IMR-90 (cell line): Measurements from ENCODE around the gene CES2. TPM values are rescaled to one million over a fixed set of nuclear protein-coding genes. Genes with fewer than 3 reads are reported as not detected.

Experiments used
- ATAC-seq: fragments of 200-7000 bp; cut with Tn5 transposase; 2 replicates; pipeline ENCODE4 v1.9.1; 2020; ENCODE audit warnings: low read depth, mild to moderate bottlenecking, moderate library complexity
- BruUV-seq: library from RNA; stranded (reverse); fragments of 400-500 nt; replicated peaks from 2 replicates; lab custom pipeline; 2021; lab: Mats Ljungman, UMichigan
- CTCF ChIA-PET: fragments of 300-600 bp; formaldehyde crosslinking; extraction: SDS; loops from one replicate; lab custom pipeline; 2021; ENCODE audit warnings: antibody characterized with exemption; lab: Yijun Ruan, JAX
- POLR2A ChIA-PET: fragments of 300-600 bp; sonication (Branson Sonifier 250); formaldehyde crosslinking; loops from one replicate; lab custom pipeline; 2022; ENCODE audit warnings: antibody characterized with exemption; ENCODE audit not compliant: unreplicated experiment; lab: Charles Lee
- DNase-seq: peaks from one replicate; pipeline ENCODE4 v3.0.0; 2013
- H2AFZ ChIP-seq: replicated peaks from 2 replicates; pipeline ENCODE3; 2013; ENCODE audit warnings: low read length, mild to moderate bottlenecking; ENCODE audit not compliant: poor library complexity
- H2AK5ac ChIP-seq: 2 replicates; pipeline ENCODE4 v1.6.1; 2013; ENCODE audit warnings: low read depth, low read length, inconsistent platforms
- H2AK9ac ChIP-seq: replicated peaks from 2 replicates; pipeline ENCODE3; 2013; ENCODE audit warnings: mild to moderate bottlenecking, low read depth, low read length, moderate library complexity; ENCODE audit not compliant: poor library complexity
- H2BK120ac ChIP-seq: 2 replicates; pipeline ENCODE4 v1.6.1; 2013; ENCODE audit warnings: low read depth, low read length, inconsistent platforms
- H2BK15ac ChIP-seq: 3 replicates; pipeline ENCODE4 v1.6.1; 2013; ENCODE audit warnings: low read depth, low read length, inconsistent platforms
- H2BK20ac ChIP-seq: 2 replicates; pipeline ENCODE4 v1.6.1; 2013; ENCODE audit warnings: low read depth, mild to moderate bottlenecking, inconsistent platforms, low read length, moderate library complexity
- H2BK5ac ChIP-seq: 2 replicates; pipeline ENCODE4 v1.6.1; 2013; ENCODE audit warnings: mild to moderate bottlenecking, low read depth, low read length, inconsistent platforms; ENCODE audit not compliant: poor library complexity, severe bottlenecking
- H3K14ac ChIP-seq: replicated peaks from 2 replicates; pipeline ENCODE4 v1.6.1; 2013; ENCODE audit warnings: low read depth, low read length, inconsistent platforms
- H3K18ac ChIP-seq: 2 replicates; pipeline ENCODE4 v1.6.1; 2013; ENCODE audit warnings: low read depth, low read length, control low read depth
- H3K23ac ChIP-seq: 2 replicates; pipeline ENCODE4 v1.6.1; 2013; ENCODE audit warnings: low read depth, low read length, inconsistent platforms
- H3K27ac ChIP-seq: 2 replicates; pipeline ENCODE4 v1.5.1; 2013; ENCODE audit warnings: mild to moderate bottlenecking, control low read depth, low read length; ENCODE audit not compliant: insufficient read depth
- H3K27me3 ChIP-seq: 2 replicates; pipeline ENCODE4 v1.6.1; 2013; ENCODE audit warnings: low read length; ENCODE audit not compliant: control insufficient read depth, insufficient read depth
- H3K36me3 ChIP-seq: 2 replicates; pipeline ENCODE4 v1.6.1; 2013; ENCODE audit warnings: low read length, mixed read lengths; ENCODE audit not compliant: control insufficient read depth, insufficient read depth
- H3K4ac ChIP-seq: 2 replicates; pipeline ENCODE4 v1.6.1; 2013; ENCODE audit warnings: low read depth, low read length, inconsistent platforms
- H3K4me1 ChIP-seq: 2 replicates; pipeline ENCODE4 v1.6.1; 2013; ENCODE audit warnings: low read length, mixed read lengths; ENCODE audit not compliant: control insufficient read depth, insufficient read depth
- H3K4me2 ChIP-seq: 2 replicates; pipeline ENCODE4 v1.6.1; 2013; ENCODE audit warnings: low read depth, mild to moderate bottlenecking, control low read depth, low read length, moderate library complexity
- H3K4me3 ChIP-seq: 2 replicates; pipeline ENCODE4 v1.5.1; 2013; ENCODE audit warnings: low read depth, mild to moderate bottlenecking, control low read depth, low read length, moderate library complexity; ENCODE audit not compliant: insufficient read depth
- H3K56ac ChIP-seq: 2 replicates; pipeline ENCODE4 v1.6.1; 2013; ENCODE audit warnings: low read length, inconsistent platforms; ENCODE audit not compliant: insufficient read depth; ENCODE audit errors: extremely low read depth
- H3K79me1 ChIP-seq, 2 experiments: 2 replicates each; pipeline ENCODE4 v1.6.1; 2013; ENCODE audit warnings: low read length in 2 of 2, inconsistent platforms in 1 of 2, low read depth in 1 of 2
- H3K9ac ChIP-seq: 2 replicates; pipeline ENCODE4 v1.6.1; 2013; ENCODE audit warnings: low read depth, low read length, control low read depth
- H3K9me1 ChIP-seq: 2 replicates; pipeline ENCODE4 v1.6.1; 2013; ENCODE audit warnings: low read length, inconsistent platforms; ENCODE audit not compliant: insufficient read depth
- H3K9me3 ChIP-seq: 2 replicates; pipeline ENCODE4 v1.6.1; 2013; ENCODE audit warnings: low read length; ENCODE audit not compliant: control insufficient read depth, insufficient read depth
- H4K20me1 ChIP-seq: 2 replicates; pipeline ENCODE4 v1.6.1; 2013; ENCODE audit warnings: low read length, inconsistent platforms; ENCODE audit not compliant: insufficient read depth
- H4K5ac ChIP-seq: 2 replicates; pipeline ENCODE4 v1.6.1; 2013; ENCODE audit warnings: mild to moderate bottlenecking, low read depth, low read length, control low read depth
- H4K8ac ChIP-seq, 2 experiments: 2 replicates each; pipeline ENCODE4 v1.6.1; 2013; ENCODE audit warnings: low read depth in 2 of 2, low read length in 2 of 2, control low read depth in 1 of 2, inconsistent platforms in 1 of 2
- H4K91ac ChIP-seq: 2 replicates; pipeline ENCODE4 v1.6.1; 2013; ENCODE audit warnings: low read depth, low read length, inconsistent platforms; ENCODE audit not compliant: insufficient read depth
- MAZ ChIP-seq: IDR thresholded peaks from 2 replicates; pipeline ENCODE4 v1.6.1; 2012; ENCODE audit warnings: low read depth, mild to moderate bottlenecking, low read length, improper control_type of control experiment, moderate library complexity, borderline replicate concordance
- MXI1 ChIP-seq: IDR thresholded peaks from 2 replicates; pipeline ENCODE4 v1.6.1; 2012; ENCODE audit warnings: low read depth, mild to moderate bottlenecking, low read length, moderate library complexity, borderline replicate concordance
- RAD21 ChIP-seq: IDR thresholded peaks from 2 replicates; pipeline ENCODE4 v1.6.1; 2012; ENCODE audit warnings: low read length, improper control_type of control experiment
- SMC3 ChIP-seq: fragments of 150-350 bp; IDR thresholded peaks from 2 replicates; pipeline ENCODE4 v1.6.1; 2016; ENCODE audit warnings: low read depth, mild to moderate bottlenecking, antibody characterized with exemption, low read length, moderate library complexity
- USF2 ChIP-seq: fragments of 150-350 bp; IDR thresholded peaks from 2 replicates; pipeline ENCODE4 v1.6.1; 2017; ENCODE audit warnings: mild to moderate bottlenecking, antibody characterized with exemption, low read length, low read depth
- WGBS, 2 experiments: methylation state at CpG; one replicate each; pipeline versions ENCODE4 v1.1.5 to v1.1.7; 2013; ENCODE audit warnings: missing lambda C conversion rate in 2 of 2; ENCODE audit not compliant: insufficient read length in 1 of 2; ENCODE audit errors: extremely low coverage in 2 of 2; 5-methylcytosine and 5-hydroxymethylcytosine counted together
- dilution Hi-C: fragments of 300-500 bp; cut with HindIII; formaldehyde crosslinking; loops from one replicate; pipeline ENCODE4 v1.14.3; 2018; ENCODE audit warnings: low sequenced_read_pairs; ENCODE audit not compliant: unreplicated experiment
- in situ Hi-C: fragments of 300-500 bp; cut with MboI; formaldehyde crosslinking; loops from 3 replicates; pipeline ENCODE4 v1.14.3; 2019; ENCODE audit warnings: low sequenced_read_pairs, inconsistent platforms, mixed read lengths
- intact Hi-C: fragments of 100-400 bp; cut with micrococcal nuclease; formaldehyde crosslinking; loops from 2 replicates; pipeline ENCODE4 v1.10.0; 2022
- polyA plus RNA-seq, 3 experiments: library from polyadenylated mRNA; depleted of rRNA; stranded (reverse); fragments of >200 nt; gene quantifications; 2 replicates each; pipeline ENCODE4 v1.2.3, GENCODE V29; 2012; ENCODE audit warnings: low replicate concordance in 1 of 3
- total RNA-seq: library from RNA; depleted of rRNA; stranded (reverse); fragments of >200 nt; gene quantifications from 2 replicates; pipeline ENCODE4 v1.2.3, GENCODE V29; 2012

Gene CES2
- total and polyA plus RNA-seq, 2 of the 4 experiments (the other 2 are of a cell fraction), result 15.1 to 23.2 TPM

DNA sequence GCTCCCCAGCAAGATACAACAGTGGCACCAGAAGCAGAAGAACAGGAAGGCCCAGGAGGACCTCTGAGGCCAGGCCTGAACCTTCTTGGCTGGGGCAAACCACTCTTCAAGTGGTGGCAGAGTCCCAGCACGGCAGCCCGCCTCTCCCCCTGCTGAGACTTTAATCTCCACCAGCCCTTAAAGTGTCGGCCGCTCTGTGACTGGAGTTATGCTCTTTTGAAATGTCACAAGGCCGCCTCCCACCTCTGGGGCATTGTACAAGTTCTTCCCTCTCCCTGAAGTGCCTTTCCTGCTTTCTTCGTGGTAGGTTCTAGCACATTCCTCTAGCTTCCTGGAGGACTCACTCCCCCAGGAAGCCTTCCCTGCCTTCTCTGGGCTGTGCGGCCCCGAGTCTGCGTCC is 37.7 kb downstream of the CES2 start:
- H3K36me3 ChIP-seq, result no peaks in the 10 kb centered on the region

More for the DNA sequence above, 37.7 kb downstream of the CES2 start:
- no peaks in the 10 kb centered on the region for H4K20me1 ChIP-seq
- TF ChIP-seq SMC3, result no peak
- TF ChIP-seq USF2, result no peak
- TF ChIP-seq MAZ, result no peak
- no peak for TF ChIP-seq RAD21
- TF ChIP-seq MXI1, result no peak
- no peak overlapping the region for H2BK5ac ChIP-seq
- H3K79me1 ChIP-seq, result no peaks in the 10 kb centered on the region
- POLR2A ChIA-PET, result no interaction called here
- intact Hi-C loops (no loop called here), in situ Hi-C loops (no loop called here), dilution Hi-C loops (no loop called here)
- CTCF ChIA-PET, result no interaction called here
- no peak overlapping the region for H3K56ac ChIP-seq
- no peak overlapping the region for H2AK5ac ChIP-seq
- no TSS peak for BruUV-seq
- peak overlapping the region; percentile 61 for H2AK9ac ChIP-seq
- no peak overlapping the region for H3K18ac ChIP-seq
- H3K9ac ChIP-seq, result no peak overlapping the region
- H3K4me3 ChIP-seq, result no peak overlapping the region
- H2BK15ac ChIP-seq, result no peak overlapping the region
- H3K27me3 ChIP-seq, result peaks cover 5% of the 10 kb centered on the region; the same call in 1 of the 2 replicates
- WGBS, 2 experiments, result 17% methylated on average over 2 of the region's 9 CpGs; no CpG with 5 or more reads in 1 of the 2 experiments
- no peak for DNase-seq
- no peak overlapping the region for H3K23ac ChIP-seq
- H2BK120ac ChIP-seq, result no peak overlapping the region
- no peak overlapping the region for H4K5ac ChIP-seq
- H3K27ac ChIP-seq, result no peak overlapping the region
- H3K4me1 ChIP-seq, result no peaks in the 10 kb centered on the region; the same call in 1 of the 2 replicates
- no peak overlapping the region for H4K91ac ChIP-seq
- H3K4ac ChIP-seq, result no peak overlapping the region
- H2AFZ ChIP-seq, result no peak overlapping the region
- H3K9me1 ChIP-seq, result no peaks in the 10 kb centered on the region
- ATAC-seq, result no peak
- no peaks in the 10 kb centered on the region for H3K9me3 ChIP-seq
- H4K8ac ChIP-seq, result no peak overlapping the region
- no peak overlapping the region for H3K14ac ChIP-seq
- H3K4me2 ChIP-seq, result no peak overlapping the region
- no peak overlapping the region for H2BK20ac ChIP-seq
